Activated CD8-positive, alpha-beta T cell treated with anti-CD3 and anti-CD28 coated beads for 36 hours (primary cell): ENCODE results near the gene HAT1. TPM values are rescaled to one million over a fixed set of nuclear protein-coding genes. Genes with fewer than 3 reads are reported as not detected.
A peak's percentile ranks its signal among the peaks of the same experiment; 100 is the strongest.

Source experiments
- ATAC-seq: fragments of 200-7000 bp; cut with Tn5 transposase; one replicate; pipeline ENCODE4 v1.10.0; 2021; ENCODE audit warnings: mild to moderate bottlenecking, moderate library complexity
- CTCF ChIA-PET: fragments of 350-600 bp; sonication (Branson Sonifier 250); formaldehyde crosslinking; loops from one replicate; lab custom pipeline; 2021; ENCODE audit warnings: antibody characterized with exemption; lab: Charles Lee
- POLR2A ChIA-PET: fragments of 350-600 bp; sonication (Branson Sonifier 250); formaldehyde crosslinking; loops from one replicate; lab custom pipeline; 2021; ENCODE audit warnings: antibody characterized with exemption; lab: Charles Lee
- DNase-seq: peaks from one replicate; pipeline ENCODE4 v3.0.0-alpha.2; 2020
- H3K27ac Mint-ChIP-seq: one replicate; pipeline ENCODE4 v1.8.0; 2021; ENCODE audit warnings: mild to moderate bottlenecking, mixed read lengths
- H3K27me3 Mint-ChIP-seq: one replicate; pipeline ENCODE4 v1.8.0; 2021; ENCODE audit warnings: mixed read lengths
- H3K36me3 Mint-ChIP-seq: one replicate; pipeline ENCODE4 v1.8.0; 2021; ENCODE audit warnings: low read depth, mixed read lengths
- H3K4me1 Mint-ChIP-seq: one replicate; pipeline ENCODE4 v1.8.0; 2021; ENCODE audit warnings: low read depth, mixed read lengths
- H3K4me3 Mint-ChIP-seq: one replicate; pipeline ENCODE4 v1.8.0; 2021; ENCODE audit warnings: mild to moderate bottlenecking, moderate library complexity, mixed read lengths
- H3K9me3 Mint-ChIP-seq: one replicate; pipeline ENCODE4 v1.8.0; 2021; ENCODE audit warnings: mixed read lengths
- intact Hi-C: fragments of 100-400 bp; cut with micrococcal nuclease; formaldehyde crosslinking; loops from one replicate; pipeline ENCODE4 v1.10.0; 2022
- total RNA-seq, 2 experiments: library from RNA; stranded (reverse); gene quantifications; one replicate each; pipeline ENCODE4 v1.2.3, GENCODE V29; 2021
- TF ChIP-seq, protein P1 (sequence below): fragments of 200-600 bp; IDR thresholded peaks from one replicate; pipeline ENCODE4 v1.8.0; 2022; ENCODE audit warnings: antibody characterized with exemption, mild to moderate bottlenecking

The HAT1 gene
- total RNA-seq, 2 experiments from 2014 or later = 75.2 to 79.4 TPM

DNA sequence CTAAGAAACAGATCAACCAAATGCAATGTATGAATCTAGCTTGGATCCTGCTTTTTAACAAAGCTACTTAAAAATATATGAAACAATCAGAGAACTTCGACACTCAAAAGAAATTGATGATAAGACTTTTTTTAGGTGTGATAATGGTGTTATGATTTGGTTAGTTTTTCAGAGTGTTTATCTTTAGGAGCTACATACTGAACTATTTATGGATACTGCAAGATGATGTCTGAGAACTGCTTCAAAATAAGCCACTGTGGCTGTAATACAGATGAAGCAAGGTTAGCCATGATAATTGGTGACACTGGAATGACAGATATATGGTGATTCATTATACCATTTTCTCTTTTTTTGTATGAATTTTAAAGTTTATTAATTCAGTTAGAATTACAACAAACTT, 42.4 kb upstream of the HAT1 start:
- DNase-seq (no peak), ATAC-seq (no peak)
- Mint-ChIP-seq H3K4me1 (peaks cover 29% of the 10 kb centered on the region), H3K4me3 (no peak overlapping the region), H3K27me3 (no peaks in the 10 kb centered on the region), H3K27ac (no peak overlapping the region), H3K36me3 (peaks cover 13% of the 10 kb centered on the region), H3K9me3 (no peaks in the 10 kb centered on the region)
- POLR2A ChIA-PET = interaction anchor here (0.7 to 4.8 kb wide), 2 partner anchors 13 to 34 kb away, joined by 3 to 20 read pairs; partner anchors contain the start of gene SLC25A12
- intact Hi-C loops = no loop called here
- CTCF ChIA-PET = no interaction called here
- TF ChIP-seq, protein P1, sequence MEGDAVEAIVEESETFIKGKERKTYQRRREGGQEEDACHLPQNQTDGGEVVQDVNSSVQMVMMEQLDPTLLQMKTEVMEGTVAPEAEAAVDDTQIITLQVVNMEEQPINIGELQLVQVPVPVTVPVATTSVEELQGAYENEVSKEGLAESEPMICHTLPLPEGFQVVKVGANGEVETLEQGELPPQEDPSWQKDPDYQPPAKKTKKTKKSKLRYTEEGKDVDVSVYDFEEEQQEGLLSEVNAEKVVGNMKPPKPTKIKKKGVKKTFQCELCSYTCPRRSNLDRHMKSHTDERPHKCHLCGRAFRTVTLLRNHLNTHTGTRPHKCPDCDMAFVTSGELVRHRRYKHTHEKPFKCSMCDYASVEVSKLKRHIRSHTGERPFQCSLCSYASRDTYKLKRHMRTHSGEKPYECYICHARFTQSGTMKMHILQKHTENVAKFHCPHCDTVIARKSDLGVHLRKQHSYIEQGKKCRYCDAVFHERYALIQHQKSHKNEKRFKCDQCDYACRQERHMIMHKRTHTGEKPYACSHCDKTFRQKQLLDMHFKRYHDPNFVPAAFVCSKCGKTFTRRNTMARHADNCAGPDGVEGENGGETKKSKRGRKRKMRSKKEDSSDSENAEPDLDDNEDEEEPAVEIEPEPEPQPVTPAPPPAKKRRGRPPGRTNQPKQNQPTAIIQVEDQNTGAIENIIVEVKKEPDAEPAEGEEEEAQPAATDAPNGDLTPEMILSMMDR = no peak

DNA sequence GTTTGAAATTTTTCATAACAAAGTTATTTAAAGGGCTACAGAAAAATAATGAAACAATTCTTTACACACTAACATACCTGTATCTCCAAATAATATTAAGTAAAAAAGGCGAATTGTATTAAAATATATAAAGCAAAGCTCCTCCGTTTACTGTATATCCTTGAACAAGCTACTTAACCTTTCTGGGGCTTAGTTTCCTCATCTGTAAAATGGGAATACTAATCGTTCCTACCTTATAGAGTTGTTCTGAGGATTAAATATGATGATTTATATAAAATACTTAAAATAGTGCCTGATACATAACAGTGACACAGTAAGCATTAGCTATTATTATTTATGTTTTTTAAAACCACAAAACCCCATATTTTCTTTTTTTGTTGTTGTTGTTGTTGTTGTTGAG, 41.5 kb upstream of the HAT1 start:
- no peaks in the 10 kb centered on the region for H3K9me3 Mint-ChIP-seq
- CTCF ChIA-PET = interaction anchor here (1.1 to 1.5 kb wide), 2 partner anchors 10 to 22 kb away, joined by 3 read pairs; no protein-coding TSS in a partner anchor
- intact Hi-C loops = no loop called here
- H3K4me1 Mint-ChIP-seq = peaks cover 29% of the 10 kb centered on the region
- DNase-seq (no peak), ATAC-seq (no peak)
- H3K27me3 Mint-ChIP-seq = no peaks in the 10 kb centered on the region
- H3K4me3 Mint-ChIP-seq = no peak overlapping the region
- TF ChIP-seq, protein P1 = no peak
- no peak overlapping the region for H3K27ac Mint-ChIP-seq
- peaks cover 6% of the 10 kb centered on the region for H3K36me3 Mint-ChIP-seq
- POLR2A ChIA-PET = interaction anchor here (4.8 kb wide), 1 partner anchor 12 kb away, joined by 20 read pairs; the partner anchor contains the start of gene SLC25A12

DNA sequence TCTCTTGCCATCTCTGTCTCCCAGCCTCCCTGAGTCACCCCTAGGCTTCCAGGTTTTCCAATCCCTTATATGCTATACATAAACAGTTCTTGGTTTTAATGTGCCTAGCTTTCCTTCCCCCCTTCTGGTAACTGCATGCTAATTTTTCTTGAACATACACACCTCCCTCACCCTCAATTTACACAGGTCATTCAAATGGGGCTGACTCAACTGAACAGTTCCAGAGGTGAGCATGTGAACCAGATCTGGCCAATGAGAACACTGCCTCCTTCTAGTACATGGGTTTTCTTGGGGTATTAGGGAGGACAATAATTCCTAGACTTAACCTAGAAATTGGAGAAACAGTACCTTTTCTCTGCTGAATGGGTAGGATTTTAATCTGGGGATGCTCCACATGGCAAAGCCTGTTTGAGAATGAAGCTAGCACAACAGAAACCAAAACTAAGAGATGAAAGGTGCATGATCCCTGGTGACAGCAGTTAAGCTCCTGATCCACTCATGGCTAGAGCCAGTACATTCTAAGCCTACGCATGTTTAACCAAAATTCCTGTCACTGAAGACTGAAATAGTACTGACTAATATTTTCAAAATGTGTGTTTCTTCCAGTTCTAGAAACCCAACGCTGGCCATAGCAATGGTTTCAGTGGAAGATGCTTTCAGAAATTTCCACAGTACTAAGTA, 40.0 kb upstream of the HAT1 start:
- CTCF ChIA-PET = interaction anchor here (1.1 to 2.0 kb wide), 4 partner anchors 12 to 42 kb away, joined by 3 to 4 read pairs (median 4); no protein-coding TSS in a partner anchor
- no peaks in the 10 kb centered on the region for H3K27me3 Mint-ChIP-seq
- no peak for DNase-seq
- POLR2A ChIA-PET = interaction anchor here (4.8 kb wide), 1 partner anchor 11 kb away, joined by 20 read pairs; the partner anchor contains the start of gene SLC25A12
- H3K9me3 Mint-ChIP-seq = no peaks in the 10 kb centered on the region
- H3K36me3 Mint-ChIP-seq = peaks cover 5% of the 10 kb centered on the region
- intact Hi-C loops = no loop called here
- TF ChIP-seq, protein P1 = no peak
- H3K4me3 Mint-ChIP-seq = no peak overlapping the region
- H3K4me1 Mint-ChIP-seq = peaks cover 25% of the 10 kb centered on the region
- ATAC-seq = peak; percentile 62
- no peak overlapping the region for H3K27ac Mint-ChIP-seq

DNA sequence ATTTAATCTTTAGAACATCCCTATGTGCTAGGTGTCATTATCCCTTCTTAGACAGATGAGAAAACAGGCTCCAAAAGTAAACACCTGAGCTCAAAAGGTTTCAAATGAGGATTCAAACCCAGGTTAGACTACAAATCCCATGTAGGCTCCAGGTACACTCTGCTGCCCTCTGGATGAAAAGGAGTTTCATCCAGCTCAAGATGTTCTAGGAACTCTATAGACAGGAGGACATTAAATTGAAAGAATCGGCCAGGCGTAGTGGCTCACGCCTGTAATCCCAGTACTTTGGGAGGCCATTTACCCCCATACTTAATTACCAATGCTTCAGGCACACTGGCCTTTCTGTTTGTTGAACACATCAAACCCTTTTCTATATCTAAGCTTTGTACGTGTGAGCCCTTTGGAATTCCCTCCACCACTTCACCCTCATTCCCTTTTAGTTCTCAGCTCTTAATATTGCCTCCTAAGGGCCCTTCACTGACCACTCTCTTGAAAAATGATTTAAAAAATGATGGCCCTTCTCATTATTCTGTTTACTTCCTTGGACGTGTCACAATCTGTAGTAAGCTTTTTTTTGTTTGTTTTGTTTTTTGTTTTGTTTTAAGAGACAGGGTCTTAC, 38.9 kb upstream of the HAT1 start:
- Mint-ChIP-seq H3K4me1 (peaks cover 22% of the 10 kb centered on the region), H3K4me3 (no peak overlapping the region), H3K27me3 (no peaks in the 10 kb centered on the region), H3K9me3 (no peaks in the 10 kb centered on the region), H3K27ac (no peak overlapping the region), H3K36me3 (peaks cover 6% of the 10 kb centered on the region)
- ATAC-seq (no peak), DNase-seq (no peak)
- CTCF ChIA-PET = interaction anchor here (2.0 kb wide), 1 partner anchor 40 kb away, joined by 4 read pairs; no protein-coding TSS in a partner anchor
- intact Hi-C loops = no loop called here
- POLR2A ChIA-PET = interaction anchor here (4.8 kb wide), 1 partner anchor 10 kb away, joined by 20 read pairs; the partner anchor contains the start of gene SLC25A12
- TF ChIP-seq, protein P1 = no peak

DNA sequence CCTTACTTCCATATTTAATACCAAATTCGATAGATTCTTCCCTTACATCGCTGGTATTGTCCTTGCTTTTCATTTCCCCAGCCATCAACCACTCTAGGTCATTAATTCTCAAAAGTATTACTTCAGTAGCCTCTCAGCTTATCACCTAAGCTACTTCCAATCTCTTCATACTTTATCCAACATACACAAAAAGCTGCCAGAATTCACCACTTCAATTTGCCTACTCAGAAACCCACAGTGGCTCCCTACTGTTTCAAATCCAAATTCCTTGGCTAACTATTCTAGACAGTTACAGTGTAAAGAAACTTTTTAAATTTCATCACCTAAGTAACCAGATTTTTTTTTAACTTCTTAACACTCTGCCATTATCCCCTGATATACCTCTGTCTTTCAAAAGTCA, 32.9 kb upstream of the HAT1 start:
- TF ChIP-seq, protein P1 = no peak
- ATAC-seq (no peak), DNase-seq (no peak)
- Mint-ChIP-seq H3K4me1 (peaks cover 30% of the 10 kb centered on the region), H3K36me3 (peaks cover 30% of the 10 kb centered on the region), H3K9me3 (no peaks in the 10 kb centered on the region), H3K27me3 (no peaks in the 10 kb centered on the region), H3K4me3 (no peak overlapping the region), H3K27ac (no peak overlapping the region)
- CTCF ChIA-PET = no interaction called here
- POLR2A ChIA-PET = no interaction called here
- intact Hi-C loops = no loop called here
